OCI-LY1 (cell line): ENCODE results near the gene NCKAP5L.
"Not testable (repeated sequence)": the region's sequence is repeated elsewhere in the genome, so short reads cannot be mapped to it uniquely, and the experiment has no call there.

Source experiments
- H2AFZ ChIP-seq: fragments of 200-600 bp; sonication (generic), shearing (Covaris generic); 2 replicates; pipeline ENCODE4 v1.6.0; 2014; ENCODE audit warnings: antibody characterized with exemption, mild to moderate bottlenecking, low read length
- H3F3A ChIP-seq: fragments of 200-600 bp; sonication (generic), shearing (Covaris generic); 2 replicates; pipeline ENCODE4 v1.6.0; 2014; ENCODE audit warnings: mild to moderate bottlenecking, antibody characterized with exemption, low read length, moderate library complexity; ENCODE audit not compliant: insufficient read depth
- H3K27ac ChIP-seq: fragments of 200-600 bp; sonication (generic); 2 replicates; pipeline ENCODE4 v1.5.1; 2014; ENCODE audit warnings: low read length, mixed run types, mild to moderate bottlenecking, low read depth; ENCODE audit not compliant: poor library complexity, severe bottlenecking
- H3K27me3 ChIP-seq: fragments of 200-600 bp; sonication (generic); 2 replicates; pipeline ENCODE4 v1.6.0; 2014; ENCODE audit warnings: antibody characterized with exemption, mild to moderate bottlenecking, low read length, moderate library complexity; ENCODE audit not compliant: insufficient read depth
- H3K36me3 ChIP-seq: fragments of 200-600 bp; sonication (generic); 2 replicates; pipeline ENCODE4 v1.6.1; 2014; ENCODE audit warnings: mild to moderate bottlenecking, antibody characterized with exemption, low read length, moderate library complexity, mixed read lengths; ENCODE audit not compliant: insufficient read depth
- H3K4me1 ChIP-seq: fragments of 200-600 bp; sonication (generic); 2 replicates; pipeline ENCODE4 v1.5.1; 2014; ENCODE audit warnings: mild to moderate bottlenecking, low read length, moderate library complexity; ENCODE audit not compliant: insufficient read depth, severe bottlenecking
- H3K4me2 ChIP-seq: fragments of 200-600 bp; sonication (generic), shearing (Covaris generic); 2 replicates; pipeline ENCODE4 v1.6.1; 2014; ENCODE audit warnings: low read length
- H3K4me3 ChIP-seq: fragments of 200-600 bp; sonication (generic); 2 replicates; pipeline ENCODE4 v1.5.1; 2014; ENCODE audit warnings: low read length, low read depth, mild to moderate bottlenecking, mixed read lengths; ENCODE audit not compliant: poor library complexity, severe bottlenecking
- H3K79me2 ChIP-seq: fragments of 200-600 bp; shearing (Covaris generic); 2 replicates; pipeline ENCODE4 v1.6.1; 2016; ENCODE audit warnings: mixed run types, low read length, mixed read lengths; ENCODE audit not compliant: insufficient read depth
- H3K9ac ChIP-seq: fragments of 200-600 bp; sonication (generic), shearing (Covaris generic); 2 replicates; pipeline ENCODE4 v1.6.1; 2014; ENCODE audit warnings: mild to moderate bottlenecking, low read length, mixed read lengths
- H3K9me2 ChIP-seq: fragments of 200-600 bp; sonication (generic), shearing (Covaris generic); 2 replicates; pipeline ENCODE4 v1.6.1; 2014; ENCODE audit warnings: low read depth, mild to moderate bottlenecking, low read length, mixed read lengths
- H3K9me3 ChIP-seq: fragments of 200-600 bp; shearing (Covaris generic); 2 replicates; pipeline ENCODE4 v1.6.1; 2014; ENCODE audit warnings: low read length, mixed read lengths
- H4K20me1 ChIP-seq: fragments of 200-600 bp; sonication (generic), shearing (Covaris generic); 2 replicates; pipeline ENCODE4 v1.6.0; 2016; ENCODE audit warnings: mild to moderate bottlenecking, low read length; ENCODE audit not compliant: insufficient read depth
- CTCF ChIP-seq: fragments of 200-600 bp; sonication (generic), shearing (Covaris generic); IDR thresholded peaks from 2 replicates; pipeline ENCODE4 v1.5.1; 2017; ENCODE audit warnings: mild to moderate bottlenecking, antibody characterized with exemption, low read length, moderate library complexity, mixed read lengths
- EZH2 ChIP-seq: fragments of 200-600 bp; sonication (generic), shearing (Covaris generic); IDR thresholded peaks from 2 replicates; pipeline ENCODE4 v1.8.0; 2017; ENCODE audit warnings: borderline replicate concordance, mixed run types, mild to moderate bottlenecking, antibody characterized with exemption, low read length, moderate library complexity, mixed read lengths

NCKAP5L gene

GRCh38 chr12:49873361-49873934, 45.2 kb upstream of the NCKAP5L start:
- Histone ChIP-seq H3K36me3 (no peaks in the 10 kb centered on the region), H3K4me1 (no peaks in the 10 kb centered on the region), H3K79me2 (no peaks in the 10 kb centered on the region), H3K4me3 (no peak overlapping the region), H2AFZ (no peak overlapping the region), H3K9me3 (no peaks in the 10 kb centered on the region), H3K9me2 (no peaks in the 10 kb centered on the region), H3F3A (no peaks in the 10 kb centered on the region), H3K4me2 (no peak overlapping the region), H4K20me1 (no peaks in the 10 kb centered on the region), H3K27me3 (no peaks in the 10 kb centered on the region), H3K9ac (no peak overlapping the region), H3K27ac (no peak overlapping the region)
- no peak for TF ChIP-seq CTCF
- TF ChIP-seq EZH2 = no peak

- Histone ChIP-seq H2AFZ (no peak overlapping the region), H3K27me3 (no peaks in the 10 kb centered on the region; the same call in 1 of the 2 replicates), H3K4me3 (no peak overlapping the region), H3K9me3 (no peaks in the 10 kb centered on the region), H3K4me2 (no peak overlapping the region), H4K20me1 (no peaks in the 10 kb centered on the region), H3K4me1 (no peaks in the 10 kb centered on the region), H3K9ac (no peak overlapping the region), H3F3A (no peaks in the 10 kb centered on the region), H3K36me3 (no peaks in the 10 kb centered on the region), H3K9me2 (no peaks in the 10 kb centered on the region), H3K27ac (no peak overlapping the region), H3K79me2 (no peaks in the 10 kb centered on the region)
- TF ChIP-seq EZH2 (no peak), CTCF (no peak)
Measured at GRCh38 chr12:49872781-49873181, 44.6 kb upstream of the NCKAP5L start.

- H3K4me2 ChIP-seq = no peak overlapping the region
- no peak overlapping the region for H3K9ac ChIP-seq
- no peaks in the 10 kb centered on the region for H3K79me2 ChIP-seq
- H3F3A ChIP-seq = no peaks in the 10 kb centered on the region
- H3K4me3 ChIP-seq = no peak overlapping the region
- no peaks in the 10 kb centered on the region for H4K20me1 ChIP-seq
- H3K9me2 ChIP-seq = no peaks in the 10 kb centered on the region
- H3K36me3 ChIP-seq = no peaks in the 10 kb centered on the region
- H3K4me1 ChIP-seq = no peaks in the 10 kb centered on the region
- H3K27me3 ChIP-seq = no peaks in the 10 kb centered on the region; the same call in 1 of the 2 replicates
- no peaks in the 10 kb centered on the region for H3K9me3 ChIP-seq
- no peak overlapping the region for H3K27ac ChIP-seq
- TF ChIP-seq EZH2 (no peak), CTCF (no peak)
- H2AFZ ChIP-seq = no peak overlapping the region
Measured at GRCh38 chr12:49872381-49872780, 44.2 kb upstream of the NCKAP5L start.

GRCh38 chr12:49871811-49872251, 43.6 kb upstream of the NCKAP5L start:
- not testable (repeated sequence) for H3K79me2 ChIP-seq, H4K20me1 ChIP-seq, H3K27me3 ChIP-seq, H3K4me2 ChIP-seq, H2AFZ ChIP-seq, H3K4me3 ChIP-seq, H3K9ac ChIP-seq, H3K36me3 ChIP-seq, H3F3A ChIP-seq, H3K27ac ChIP-seq, H3K9me2 ChIP-seq, H3K9me3 ChIP-seq, H3K4me1 ChIP-seq
